Esophagus squamous epithelium (tissue), 4 donors: ENCODE results near the gene KSR1.

Experiments
- POLR2A ChIP-seq, 4 donors: fragments of 450-650 bp; IDR thresholded peaks; one replicate each; pipeline ENCODE4 v1.6.1; 2017; ENCODE audit warnings: antibody characterized with exemption in 4 of 4, mild to moderate bottlenecking in 4 of 4, moderate library complexity in 3 of 4
- TF ChIP-seq, protein P1 (sequence below), 6 experiments: fragments of 450-650 bp in 4 of 6; fragments of 200-600 bp in 2 of 6; sonication (generic) in 2 of 6; IDR thresholded peaks; one replicate each; pipeline ENCODE4 v1.5.1; 2016 to 2019; ENCODE audit warnings: antibody characterized with exemption in 6 of 6, mild to moderate bottlenecking in 4 of 6, moderate library complexity in 4 of 6

DNA sequence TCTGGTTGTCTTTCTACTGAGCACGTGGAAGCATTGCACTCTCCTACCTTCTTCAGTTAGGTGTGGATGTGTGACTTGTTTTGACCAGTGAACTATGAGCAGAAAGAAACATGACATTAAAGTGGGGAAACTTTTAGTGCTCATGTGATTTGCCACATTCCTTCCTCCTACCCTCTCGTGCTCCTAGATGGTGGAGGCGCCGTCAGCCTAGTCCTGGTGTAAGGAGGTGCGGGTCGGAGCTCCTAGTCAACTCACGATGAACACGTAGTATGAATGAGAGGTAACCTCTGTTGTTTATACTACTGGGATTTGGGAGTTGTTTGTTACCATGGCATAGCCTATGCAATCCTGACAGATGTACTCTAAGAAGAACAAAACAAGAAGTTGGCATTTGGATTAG lies 47.4 kb downstream of the KSR1 start:
- TF ChIP-seq, protein P1, sequence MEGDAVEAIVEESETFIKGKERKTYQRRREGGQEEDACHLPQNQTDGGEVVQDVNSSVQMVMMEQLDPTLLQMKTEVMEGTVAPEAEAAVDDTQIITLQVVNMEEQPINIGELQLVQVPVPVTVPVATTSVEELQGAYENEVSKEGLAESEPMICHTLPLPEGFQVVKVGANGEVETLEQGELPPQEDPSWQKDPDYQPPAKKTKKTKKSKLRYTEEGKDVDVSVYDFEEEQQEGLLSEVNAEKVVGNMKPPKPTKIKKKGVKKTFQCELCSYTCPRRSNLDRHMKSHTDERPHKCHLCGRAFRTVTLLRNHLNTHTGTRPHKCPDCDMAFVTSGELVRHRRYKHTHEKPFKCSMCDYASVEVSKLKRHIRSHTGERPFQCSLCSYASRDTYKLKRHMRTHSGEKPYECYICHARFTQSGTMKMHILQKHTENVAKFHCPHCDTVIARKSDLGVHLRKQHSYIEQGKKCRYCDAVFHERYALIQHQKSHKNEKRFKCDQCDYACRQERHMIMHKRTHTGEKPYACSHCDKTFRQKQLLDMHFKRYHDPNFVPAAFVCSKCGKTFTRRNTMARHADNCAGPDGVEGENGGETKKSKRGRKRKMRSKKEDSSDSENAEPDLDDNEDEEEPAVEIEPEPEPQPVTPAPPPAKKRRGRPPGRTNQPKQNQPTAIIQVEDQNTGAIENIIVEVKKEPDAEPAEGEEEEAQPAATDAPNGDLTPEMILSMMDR (IDR thresholded peaks at IDR 0.05) = no peak
- TF ChIP-seq POLR2A (IDR thresholded peaks at IDR 0.05) = no peak
